ENCODE data around the gene SERPINB6.
"Not testable (repeated sequence)": the region's sequence is repeated elsewhere in the genome, so short reads cannot be mapped to it uniquely, and the experiment has no call there.

Gene SERPINB6

GRCh38 chr6:2971420-2972218 lies at the start of gene SERPINB6:
TSS of gene SERPINB6 (minus strand) at chr6:2971567. CDS start at chr6:2959332, 12,235 bp downstream.
- Mint-ChIP-seq H3K4me1 (ENCODE audit: low read depth) (peaks cover 47% of the 10 kb centered on the region), H3K4me3 (peak within 1 kb of the TSS; percentile 84), H3K27ac (peak within 1 kb of the TSS; percentile 85), H3K9me3 (no peaks in the 10 kb centered on the region), H3K27me3 (peaks cover 10% of the 10 kb centered on the region), H3K36me3 (ENCODE audit: low read depth) (peaks cover 4% of the 10 kb centered on the region)

GRCh38 chr6:3019749-3020320 lies 48.5 kb upstream of the SERPINB6 start:
- H3K27me3 Mint-ChIP-seq = no peaks in the 10 kb centered on the region
- H3K27ac Mint-ChIP-seq = no peak overlapping the region
- H3K4me3 Mint-ChIP-seq = no peak overlapping the region
- peaks cover 34% of the 10 kb centered on the region for H3K36me3 Mint-ChIP-seq (ENCODE audit: low read depth)
- H3K9me3 Mint-ChIP-seq = no peaks in the 10 kb centered on the region
- H3K4me1 Mint-ChIP-seq (ENCODE audit: low read depth) = peaks cover 25% of the 10 kb centered on the region

GRCh38 chr6:3019065-3019464 lies 47.7 kb upstream of the SERPINB6 start:
- Mint-ChIP-seq H3K27ac (no peak overlapping the region), H3K4me1 (ENCODE audit: low read depth) (peaks cover 18% of the 10 kb centered on the region), H3K36me3 (ENCODE audit: low read depth) (peaks cover 40% of the 10 kb centered on the region), H3K9me3 (no peaks in the 10 kb centered on the region), H3K4me3 (no peak overlapping the region), H3K27me3 (no peaks in the 10 kb centered on the region)

GRCh38 chr6:3017304-3017703 lies 45.9 kb upstream of the SERPINB6 start:
- no peaks in the 10 kb centered on the region for H3K27me3 Mint-ChIP-seq
- no peak overlapping the region for H3K4me3 Mint-ChIP-seq
- peaks cover 5% of the 10 kb centered on the region for H3K9me3 Mint-ChIP-seq
- peaks cover 43% of the 10 kb centered on the region for H3K36me3 Mint-ChIP-seq (ENCODE audit: low read depth)
- no peak overlapping the region for H3K27ac Mint-ChIP-seq
- peaks cover 2% of the 10 kb centered on the region for H3K4me1 Mint-ChIP-seq (ENCODE audit: low read depth)

GRCh38 chr6:3016473-3017280 lies 45.3 kb upstream of the SERPINB6 start:
- Mint-ChIP-seq H3K9me3 (peaks cover 12% of the 10 kb centered on the region), H3K4me1 (ENCODE audit: low read depth) (peaks cover 2% of the 10 kb centered on the region), H3K36me3 (ENCODE audit: low read depth) (peaks cover 49% of the 10 kb centered on the region), H3K27ac (no peak overlapping the region), H3K27me3 (no peaks in the 10 kb centered on the region), H3K4me3 (no peak overlapping the region)

- Mint-ChIP-seq H3K36me3 (ENCODE audit: low read depth) (peaks cover 59% of the 10 kb centered on the region), H3K27me3 (no peaks in the 10 kb centered on the region), H3K9me3 (peaks cover 26% of the 10 kb centered on the region), H3K4me3 (no peak overlapping the region), H3K4me1 (ENCODE audit: low read depth) (no peaks in the 10 kb centered on the region), H3K27ac (no peak overlapping the region)
Observed at GRCh38 chr6:3015144-3015543, 43.8 kb upstream of the SERPINB6 start.

- Mint-ChIP-seq H3K9me3 (peaks cover 29% of the 10 kb centered on the region), H3K4me1 (ENCODE audit: low read depth) (no peaks in the 10 kb centered on the region), H3K4me3 (no peak overlapping the region), H3K27me3 (no peaks in the 10 kb centered on the region), H3K27ac (no peak overlapping the region), H3K36me3 (ENCODE audit: low read depth) (peaks cover 59% of the 10 kb centered on the region)
Observed at GRCh38 chr6:3014675-3015066, 43.3 kb upstream of the SERPINB6 start.

- Mint-ChIP-seq H3K9me3 (peaks cover 29% of the 10 kb centered on the region), H3K27ac (no peak overlapping the region), H3K27me3 (no peaks in the 10 kb centered on the region), H3K4me3 (no peak overlapping the region), H3K36me3 (ENCODE audit: low read depth) (peaks cover 59% of the 10 kb centered on the region), H3K4me1 (ENCODE audit: low read depth) (no peaks in the 10 kb centered on the region)
Observed at GRCh38 chr6:3013901-3014674, 42.7 kb upstream of the SERPINB6 start.

- H3K27me3 Mint-ChIP-seq = no peaks in the 10 kb centered on the region
- peaks cover 65% of the 10 kb centered on the region for H3K36me3 Mint-ChIP-seq (ENCODE audit: low read depth)
- H3K4me3 Mint-ChIP-seq = no peak overlapping the region
- no peak overlapping the region for H3K27ac Mint-ChIP-seq
- no peaks in the 10 kb centered on the region for H3K4me1 Mint-ChIP-seq (ENCODE audit: low read depth)
- peaks cover 29% of the 10 kb centered on the region for H3K9me3 Mint-ChIP-seq
Observed at GRCh38 chr6:3013486-3013885, 42.1 kb upstream of the SERPINB6 start.

- H3K27me3 Mint-ChIP-seq = no peaks in the 10 kb centered on the region
- no peak overlapping the region for H3K4me3 Mint-ChIP-seq
- H3K9me3 Mint-ChIP-seq = peaks cover 29% of the 10 kb centered on the region
- H3K27ac Mint-ChIP-seq = no peak overlapping the region
- no peaks in the 10 kb centered on the region for H3K4me1 Mint-ChIP-seq (ENCODE audit: low read depth)
- peaks cover 75% of the 10 kb centered on the region for H3K36me3 Mint-ChIP-seq (ENCODE audit: low read depth)
Observed at GRCh38 chr6:3011592-3011991, 40.2 kb upstream of the SERPINB6 start.

- Mint-ChIP-seq H3K27ac (no peak overlapping the region), H3K9me3 (peaks cover 29% of the 10 kb centered on the region), H3K4me3 (no peak overlapping the region), H3K4me1 (ENCODE audit: low read depth) (no peaks in the 10 kb centered on the region), H3K36me3 (ENCODE audit: low read depth) (peaks cover 78% of the 10 kb centered on the region), H3K27me3 (no peaks in the 10 kb centered on the region)
Observed at GRCh38 chr6:3011158-3011557, 39.8 kb upstream of the SERPINB6 start.

GRCh38 chr6:3009930-3010329 lies 38.6 kb upstream of the SERPINB6 start:
- H3K9me3 Mint-ChIP-seq = peaks cover 29% of the 10 kb centered on the region
- no peak overlapping the region for H3K27ac Mint-ChIP-seq
- H3K4me1 Mint-ChIP-seq (ENCODE audit: low read depth) = peaks cover 7% of the 10 kb centered on the region
- peaks cover 84% of the 10 kb centered on the region for H3K36me3 Mint-ChIP-seq (ENCODE audit: low read depth)
- H3K27me3 Mint-ChIP-seq = no peaks in the 10 kb centered on the region
- no peak overlapping the region for H3K4me3 Mint-ChIP-seq

- not testable (repeated sequence) for H3K27ac Mint-ChIP-seq; H3K4me1 Mint-ChIP-seq (ENCODE audit: low read depth); H3K27me3 Mint-ChIP-seq; H3K4me3 Mint-ChIP-seq
- peaks cover 82% of the 10 kb centered on the region for H3K36me3 Mint-ChIP-seq (ENCODE audit: low read depth)
- peaks cover 29% of the 10 kb centered on the region for H3K9me3 Mint-ChIP-seq
Observed at GRCh38 chr6:3008712-3009265, 37.4 kb upstream of the SERPINB6 start.

GRCh38 chr6:3007571-3007970 lies 36.2 kb upstream of the SERPINB6 start:
- H3K27ac Mint-ChIP-seq = no peak overlapping the region
- peaks cover 79% of the 10 kb centered on the region for H3K36me3 Mint-ChIP-seq (ENCODE audit: low read depth)
- peaks cover 25% of the 10 kb centered on the region for H3K9me3 Mint-ChIP-seq
- H3K4me1 Mint-ChIP-seq (ENCODE audit: low read depth) = peaks cover 10% of the 10 kb centered on the region
- H3K4me3 Mint-ChIP-seq = no peak overlapping the region
- H3K27me3 Mint-ChIP-seq = no peaks in the 10 kb centered on the region
